CD4-positive, alpha-beta T cell treated with Interleukin-10 for 1 hour (primary cell): ENCODE data around the gene MIER3.
"Not testable (repeated sequence)": the region's sequence is repeated elsewhere in the genome, so short reads cannot be mapped to it uniquely, and the experiment has no call there.

ENCODE experiments used
- DNase-seq: peaks from one replicate; pipeline ENCODE4 v3.0.0-alpha.2; 2020

MIER3 gene

GRCh38 chr5:56951946-56952691 is at the start of gene MIER3:
TSS of gene MIER3 (minus strand) at chr5:56952123. CDS start at chr5:56952102, 21 bp downstream.
- peak; percentile 83 for DNase-seq

GRCh38 chr5:56995596-56995995 is 43.7 kb upstream of the MIER3 start:
- no peak for DNase-seq

- DNase-seq = no peak
Observed at GRCh38 chr5:56993241-56993640, 41.3 kb upstream of the MIER3 start.

GRCh38 chr5:56989676-56990075 is 37.8 kb upstream of the MIER3 start:
- DNase-seq = no peak

GRCh38 chr5:56988490-56988889 is 36.6 kb upstream of the MIER3 start:
- DNase-seq = no peak

- DNase-seq = no peak
Observed at GRCh38 chr5:56987171-56987570, 35.2 kb upstream of the MIER3 start.

- no peak for DNase-seq
Observed at GRCh38 chr5:56986626-56986947, 34.7 kb upstream of the MIER3 start.

GRCh38 chr5:56985936-56986625 is 34.2 kb upstream of the MIER3 start:
- DNase-seq = no peak

GRCh38 chr5:56984445-56984844 is 32.5 kb upstream of the MIER3 start:
- DNase-seq = peak; percentile 5

- DNase-seq = no peak
Observed at GRCh38 chr5:56983593-56984361, 31.9 kb upstream of the MIER3 start.

GRCh38 chr5:56981548-56982315 is 29.8 kb upstream of the MIER3 start:
- DNase-seq = no peak

GRCh38 chr5:56979968-56980367 is 28.0 kb upstream of the MIER3 start:
- DNase-seq = no peak

- DNase-seq = not testable (repeated sequence)
Observed at GRCh38 chr5:56979526-56979925, 27.6 kb upstream of the MIER3 start.

GRCh38 chr5:56977822-56978221 is 25.9 kb upstream of the MIER3 start:
- DNase-seq = no peak

GRCh38 chr5:56977021-56977420 is 25.1 kb upstream of the MIER3 start:
- no peak for DNase-seq

GRCh38 chr5:56974241-56974640 is 22.3 kb upstream of the MIER3 start:
- DNase-seq = no peak

GRCh38 chr5:56973473-56973872 is 21.6 kb upstream of the MIER3 start:
- DNase-seq = no peak

GRCh38 chr5:56971275-56971674 is 19.4 kb upstream of the MIER3 start:
- no peak for DNase-seq

GRCh38 chr5:56964173-56964572 is 12.2 kb upstream of the MIER3 start:
- DNase-seq = no peak

- DNase-seq = no peak
Observed at GRCh38 chr5:56963246-56963645, 11.3 kb upstream of the MIER3 start.

- DNase-seq = no peak
Observed at GRCh38 chr5:56962286-56962685, 10.4 kb upstream of the MIER3 start.

GRCh38 chr5:56961746-56962145 is 9.8 kb upstream of the MIER3 start:
- DNase-seq = no peak

GRCh38 chr5:56959326-56959725 is 7.4 kb upstream of the MIER3 start:
- no peak for DNase-seq
